DND-41 (cell line): ENCODE results near the gene MAP3K12.

ENCODE experiments used
- ATAC-seq: fragments of 200-7000 bp; cut with Tn5 transposase; 3 replicates; pipeline ENCODE4 v1.9.1; 2021; ENCODE audit warnings: low read depth; ENCODE audit not compliant: insufficient read depth
- DNase-seq: peaks from one replicate; pipeline ENCODE4 v3.0.0-alpha.2; 2020
- H2AFZ ChIP-seq: 2 replicates; pipeline ENCODE4 v1.6.0; 2012; ENCODE audit warnings: low read depth, low read length
- H3K27ac ChIP-seq: 2 replicates; pipeline ENCODE4 v1.5.1; 2012; ENCODE audit warnings: low read length, inconsistent platforms
- H3K27me3 ChIP-seq: fragments of 200-600 bp; sonication (generic); 2 replicates; pipeline ENCODE4 v1.6.0; 2012; ENCODE audit warnings: low read length, mild to moderate bottlenecking, inconsistent platforms; ENCODE audit not compliant: insufficient read depth, poor library complexity
- H3K36me3 ChIP-seq: 2 replicates; pipeline ENCODE4 v1.5.1; 2012; ENCODE audit warnings: low read length, inconsistent platforms; ENCODE audit not compliant: insufficient read depth
- H3K4me1 ChIP-seq: 2 replicates; pipeline ENCODE4 v1.5.1; 2012; ENCODE audit warnings: mild to moderate bottlenecking, low read length; ENCODE audit not compliant: insufficient read depth
- H3K4me2 ChIP-seq: 2 replicates; pipeline ENCODE4 v1.6.0; 2012; ENCODE audit warnings: mild to moderate bottlenecking, moderate library complexity, low read length, inconsistent platforms; ENCODE audit not compliant: insufficient read depth
- H3K4me3 ChIP-seq, 2 experiments: fragments of 200-600 bp in 1 of 2; shearing (Covaris generic) in 1 of 2; 2 replicates each; pipeline ENCODE4 v1.5.1; 2012 to 2016; ENCODE audit warnings: inconsistent platforms in 2 of 2, low read length in 2 of 2, mild to moderate bottlenecking in 2 of 2, low read depth in 1 of 2, moderate library complexity in 1 of 2
- H3K79me2 ChIP-seq: 2 replicates; pipeline ENCODE4 v1.6.0; 2012; ENCODE audit warnings: low read length, inconsistent platforms; ENCODE audit not compliant: insufficient read depth
- H3K9ac ChIP-seq: 2 replicates; pipeline ENCODE4 v1.6.0; 2012; ENCODE audit warnings: low read depth, mild to moderate bottlenecking, inconsistent platforms, low read length, moderate library complexity
- H3K9me3 ChIP-seq: 2 replicates; pipeline ENCODE4 v1.5.1; 2012; ENCODE audit warnings: low read length, moderate library complexity, mild to moderate bottlenecking, inconsistent platforms; ENCODE audit not compliant: insufficient read depth, severe bottlenecking
- H4K20me1 ChIP-seq: 2 replicates; pipeline ENCODE4 v1.6.0; 2012; ENCODE audit warnings: low read length; ENCODE audit not compliant: insufficient read depth
- EZH2 ChIP-seq: IDR thresholded peaks from 3 replicates; pipeline ENCODE4 v1.6.1; 2012; ENCODE audit warnings: borderline replicate concordance, low read depth, mild to moderate bottlenecking, moderate library complexity, low read length, inconsistent platforms; ENCODE audit not compliant: severe bottlenecking
- TF ChIP-seq, protein P1 (sequence below): IDR thresholded peaks from 2 replicates; pipeline ENCODE4 v1.5.1; 2012; ENCODE audit warnings: borderline replicate concordance, low read length, moderate library complexity, mild to moderate bottlenecking; ENCODE audit not compliant: poor library complexity, severe bottlenecking; ENCODE audit errors: extremely low read depth

The MAP3K12 gene

DNA sequence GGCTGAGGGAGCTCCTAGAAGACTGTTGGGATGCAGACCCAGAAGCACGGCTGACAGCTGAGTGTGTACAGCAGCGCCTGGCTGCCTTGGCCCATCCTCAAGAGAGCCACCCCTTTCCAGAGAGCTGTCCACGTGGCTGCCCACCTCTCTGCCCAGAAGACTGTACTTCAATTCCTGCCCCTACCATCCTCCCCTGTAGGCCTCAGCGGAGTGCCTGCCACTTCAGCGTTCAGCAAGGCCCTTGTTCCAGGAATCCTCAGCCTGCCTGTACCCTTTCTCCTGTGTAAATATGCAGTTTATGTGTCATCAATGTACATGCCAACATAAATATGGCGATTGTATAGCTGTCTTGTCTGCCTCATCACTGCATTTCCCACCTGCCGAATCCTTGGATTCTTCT, 68.1 kb downstream of the MAP3K12 start:
- H3K9ac ChIP-seq: no peak overlapping the region
- no peaks in the 10 kb centered on the region for H4K20me1 ChIP-seq
- DNase-seq: no peak
- H3K36me3 ChIP-seq: no peaks in the 10 kb centered on the region
- no peak overlapping the region for H3K4me3 ChIP-seq
- no peak for ATAC-seq
- H3K4me2 ChIP-seq: no peak overlapping the region
- H3K9me3 ChIP-seq: no peaks in the 10 kb centered on the region
- TF ChIP-seq, protein P1, sequence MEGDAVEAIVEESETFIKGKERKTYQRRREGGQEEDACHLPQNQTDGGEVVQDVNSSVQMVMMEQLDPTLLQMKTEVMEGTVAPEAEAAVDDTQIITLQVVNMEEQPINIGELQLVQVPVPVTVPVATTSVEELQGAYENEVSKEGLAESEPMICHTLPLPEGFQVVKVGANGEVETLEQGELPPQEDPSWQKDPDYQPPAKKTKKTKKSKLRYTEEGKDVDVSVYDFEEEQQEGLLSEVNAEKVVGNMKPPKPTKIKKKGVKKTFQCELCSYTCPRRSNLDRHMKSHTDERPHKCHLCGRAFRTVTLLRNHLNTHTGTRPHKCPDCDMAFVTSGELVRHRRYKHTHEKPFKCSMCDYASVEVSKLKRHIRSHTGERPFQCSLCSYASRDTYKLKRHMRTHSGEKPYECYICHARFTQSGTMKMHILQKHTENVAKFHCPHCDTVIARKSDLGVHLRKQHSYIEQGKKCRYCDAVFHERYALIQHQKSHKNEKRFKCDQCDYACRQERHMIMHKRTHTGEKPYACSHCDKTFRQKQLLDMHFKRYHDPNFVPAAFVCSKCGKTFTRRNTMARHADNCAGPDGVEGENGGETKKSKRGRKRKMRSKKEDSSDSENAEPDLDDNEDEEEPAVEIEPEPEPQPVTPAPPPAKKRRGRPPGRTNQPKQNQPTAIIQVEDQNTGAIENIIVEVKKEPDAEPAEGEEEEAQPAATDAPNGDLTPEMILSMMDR: no peak
- no peak for TF ChIP-seq EZH2
- no peak overlapping the region for H3K27ac ChIP-seq
- H3K4me1 ChIP-seq: no peaks in the 10 kb centered on the region
- H2AFZ ChIP-seq: no peak overlapping the region
- no peaks in the 10 kb centered on the region for H3K27me3 ChIP-seq
- H3K79me2 ChIP-seq: no peaks in the 10 kb centered on the region

GRCh38 chr12:53430116-53430515, 69.1 kb downstream of the MAP3K12 start:
- no peak overlapping the region for H3K4me3 ChIP-seq
- DNase-seq: no peak
- H3K4me1 ChIP-seq: no peaks in the 10 kb centered on the region
- H3K27ac ChIP-seq: no peak overlapping the region
- no peaks in the 10 kb centered on the region for H3K79me2 ChIP-seq
- TF ChIP-seq EZH2: no peak
- TF ChIP-seq, protein P1: no peak
- no peaks in the 10 kb centered on the region for H3K27me3 ChIP-seq
- H2AFZ ChIP-seq: no peak overlapping the region
- H3K4me2 ChIP-seq: no peak overlapping the region
- H3K9ac ChIP-seq: no peak overlapping the region
- H3K9me3 ChIP-seq: no peaks in the 10 kb centered on the region
- no peak for ATAC-seq
- H3K36me3 ChIP-seq: no peaks in the 10 kb centered on the region
- H4K20me1 ChIP-seq: no peaks in the 10 kb centered on the region
